DMS114 treated with DMSO at 0.1 percent for 48 hours (cell line): ENCODE results near the gene CFDP1.

Experiments used
- DNase-seq: peaks from one replicate; lab custom pipeline; 2025; ENCODE audit not compliant: unreplicated experiment; lab: John Stamatoyannopoulos, UW

Gene CFDP1

GRCh38 chr16:75252946-75253911 lies 180.1 kb downstream of the CFDP1 start:
- DNase-seq, result no peak

DNA sequence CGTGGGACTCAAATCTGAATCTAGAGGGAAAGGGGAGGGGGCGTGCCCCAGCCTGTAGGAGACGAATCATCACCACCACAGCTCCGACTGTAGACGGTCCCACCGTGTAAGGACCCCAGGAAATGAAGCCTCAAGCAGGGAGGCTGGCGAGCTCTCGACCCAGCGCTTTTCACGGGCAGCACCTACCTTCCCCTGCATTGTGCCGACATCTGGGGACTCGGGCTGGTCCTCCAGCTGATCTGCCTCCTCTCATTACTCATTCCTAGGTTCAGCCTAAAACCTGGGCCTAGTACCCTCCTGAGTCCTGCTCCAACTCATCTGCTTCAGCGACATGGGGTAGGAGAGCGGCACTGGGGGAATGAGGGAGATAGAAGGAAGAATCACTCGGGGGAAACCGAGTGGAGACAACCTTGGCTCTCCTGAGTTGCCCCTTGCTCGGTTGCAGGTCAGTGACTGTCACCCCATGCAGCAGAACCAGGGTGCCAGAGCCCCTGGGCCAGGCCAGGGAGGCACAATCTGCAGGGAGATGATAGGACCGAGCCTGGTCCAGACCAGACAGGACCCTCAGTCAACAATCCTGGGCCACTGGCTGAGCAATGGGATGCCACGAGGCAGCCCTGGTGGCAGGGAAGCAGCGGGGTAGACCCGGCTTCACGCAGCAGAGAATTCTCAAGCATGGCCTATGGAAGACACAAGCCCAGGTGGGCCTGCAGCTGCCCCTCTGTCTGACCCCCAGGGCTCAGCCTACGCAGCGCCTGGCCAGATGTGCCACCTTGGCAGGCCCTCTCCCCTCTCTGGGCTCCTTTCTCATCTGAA lies 181.0 kb downstream of the CFDP1 start:
- DNase-seq, result no peak

DNA sequence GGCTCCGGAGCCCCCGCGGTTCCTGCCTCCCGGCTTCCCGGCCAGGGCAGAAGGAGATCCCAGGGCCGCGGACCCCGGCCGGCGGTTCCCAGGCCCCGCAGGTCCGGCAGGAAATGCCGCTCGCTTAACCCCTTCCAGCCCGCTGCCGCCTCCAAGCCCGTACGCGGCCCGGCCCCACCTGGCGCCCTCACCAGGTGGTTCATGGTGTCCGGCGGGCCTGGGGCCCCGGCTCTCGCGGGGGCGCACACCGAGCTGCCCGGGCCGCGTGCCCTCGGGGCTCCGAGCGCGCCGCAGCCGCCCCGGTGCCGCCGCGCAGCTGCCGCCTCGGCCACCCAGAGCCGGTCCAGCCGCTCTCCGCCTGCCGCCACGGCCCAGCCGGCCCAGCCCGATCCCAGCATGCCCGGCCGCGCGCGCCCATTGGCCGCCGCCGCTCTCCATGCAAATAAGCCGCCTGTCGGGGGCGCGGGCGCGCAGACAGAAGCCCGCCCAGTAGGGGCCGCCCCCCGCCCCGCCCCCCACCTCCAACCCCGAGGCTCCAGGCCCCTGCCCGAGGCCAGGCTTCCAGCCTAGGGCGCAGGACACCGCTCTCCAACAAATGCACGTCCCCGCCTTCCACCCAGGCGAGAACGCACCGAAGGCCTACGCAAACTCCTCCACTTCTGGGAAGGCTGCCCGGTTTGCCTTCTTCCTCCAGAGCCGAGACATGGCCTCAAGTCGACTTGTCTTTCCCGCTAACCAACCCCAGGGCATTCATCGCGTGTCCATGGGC lies 181.8 kb downstream of the CFDP1 start, which contains the start of gene BCAR1:
TSS of gene BCAR1 (minus strand) at position 345 of the 769 bp plus-strand sequence. CDS start at position 203, 142 bp downstream.
- peak; percentile 54 for DNase-seq

DNA sequence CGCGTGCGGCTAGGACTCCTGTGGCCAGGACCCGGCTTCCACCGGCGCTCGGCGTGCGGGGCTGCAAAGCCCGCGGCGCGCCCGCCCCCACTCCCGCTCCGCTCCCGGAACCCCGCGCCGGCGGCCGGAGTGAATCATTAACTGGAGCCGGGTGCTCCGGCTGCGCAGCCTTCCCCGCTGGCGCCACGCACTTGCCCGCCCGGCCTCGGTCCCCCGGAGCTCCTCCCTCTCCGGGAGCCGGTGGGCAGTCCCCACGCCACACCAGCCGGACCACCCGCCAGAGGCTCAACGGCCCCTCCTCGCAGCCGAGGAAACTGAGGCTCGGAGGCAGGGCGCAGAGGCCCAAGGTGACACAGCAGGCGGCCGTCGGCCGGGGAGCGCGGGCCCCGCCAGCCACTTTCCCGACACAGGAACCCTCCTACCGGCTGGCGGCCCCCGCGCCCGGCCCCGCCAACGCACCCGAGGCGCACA lies 182.5 kb downstream of the CFDP1 start:
- DNase-seq, result no peak

GRCh38 chr16:75250089-75250808 lies 183.1 kb downstream of the CFDP1 start:
- DNase-seq, result no peak

DNA sequence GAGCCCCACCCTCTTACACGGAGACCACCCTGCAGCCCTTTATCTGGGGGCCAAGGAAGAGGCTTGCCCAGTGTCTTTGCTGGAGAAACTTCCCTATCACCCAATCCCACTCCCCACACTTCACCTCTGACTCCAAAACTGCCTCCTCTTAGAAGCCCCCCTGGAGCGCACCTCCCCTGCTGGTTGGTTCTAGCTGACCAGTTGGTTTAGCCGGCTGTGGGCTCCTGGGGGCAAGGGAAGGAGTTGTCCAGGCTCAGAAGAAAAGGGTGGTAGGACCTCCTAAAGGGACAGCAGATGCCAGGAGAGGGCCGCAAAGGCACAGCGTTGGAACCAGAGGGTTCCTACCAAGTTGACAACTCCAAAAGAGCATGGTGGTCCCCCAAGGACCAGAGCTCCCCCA lies 183.9 kb downstream of the CFDP1 start:
- DNase-seq, result no peak

GRCh38 chr16:75248536-75249380 lies 184.5 kb downstream of the CFDP1 start:
- no peak for DNase-seq

DNA sequence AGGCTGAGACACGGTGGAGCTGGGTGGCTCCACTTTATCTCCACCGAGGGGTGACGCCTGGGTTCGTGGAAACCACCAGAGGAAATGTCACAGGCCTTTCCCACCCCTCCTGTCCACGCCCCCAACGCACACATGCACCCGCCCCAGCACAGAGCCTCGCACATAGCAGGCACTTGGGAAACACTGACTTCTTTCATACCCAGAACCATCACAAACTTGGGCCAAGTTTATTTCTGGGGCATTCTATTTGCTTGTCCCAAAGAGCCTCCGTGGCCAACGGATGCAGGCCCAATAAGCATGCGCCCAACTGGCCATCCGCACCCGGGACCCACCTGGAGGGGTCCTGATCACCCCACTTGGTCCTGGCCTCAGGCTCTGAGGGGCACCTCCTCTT lies 185.2 kb downstream of the CFDP1 start:
- no peak for DNase-seq

DNA sequence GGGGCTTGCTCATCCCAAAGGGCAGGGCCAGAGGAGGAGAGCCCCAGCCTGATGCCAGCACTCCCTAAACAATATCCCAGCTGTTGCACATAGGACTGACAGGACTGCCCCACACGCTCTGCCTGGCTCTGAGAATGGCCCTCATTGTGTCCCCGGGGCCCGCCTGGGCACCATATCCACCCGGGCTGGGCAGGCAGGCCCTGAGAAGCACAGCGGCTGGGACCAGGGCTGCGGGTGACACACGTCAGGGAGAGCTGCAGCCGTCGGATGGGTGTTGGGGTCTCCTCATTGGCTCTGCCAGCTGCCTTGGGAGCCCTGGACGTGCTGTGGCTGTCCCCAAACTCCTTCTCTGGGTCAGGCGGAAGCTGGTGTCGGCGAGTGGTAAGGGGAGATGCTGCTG lies 186.1 kb downstream of the CFDP1 start:
- no peak for DNase-seq

GRCh38 chr16:75246504-75247205 lies 186.6 kb downstream of the CFDP1 start:
- no peak for DNase-seq

- DNase-seq, result no peak
These were observed 188.2 kb downstream of the CFDP1 start for GRCh38 chr16:75244844-75245758.

DNA sequence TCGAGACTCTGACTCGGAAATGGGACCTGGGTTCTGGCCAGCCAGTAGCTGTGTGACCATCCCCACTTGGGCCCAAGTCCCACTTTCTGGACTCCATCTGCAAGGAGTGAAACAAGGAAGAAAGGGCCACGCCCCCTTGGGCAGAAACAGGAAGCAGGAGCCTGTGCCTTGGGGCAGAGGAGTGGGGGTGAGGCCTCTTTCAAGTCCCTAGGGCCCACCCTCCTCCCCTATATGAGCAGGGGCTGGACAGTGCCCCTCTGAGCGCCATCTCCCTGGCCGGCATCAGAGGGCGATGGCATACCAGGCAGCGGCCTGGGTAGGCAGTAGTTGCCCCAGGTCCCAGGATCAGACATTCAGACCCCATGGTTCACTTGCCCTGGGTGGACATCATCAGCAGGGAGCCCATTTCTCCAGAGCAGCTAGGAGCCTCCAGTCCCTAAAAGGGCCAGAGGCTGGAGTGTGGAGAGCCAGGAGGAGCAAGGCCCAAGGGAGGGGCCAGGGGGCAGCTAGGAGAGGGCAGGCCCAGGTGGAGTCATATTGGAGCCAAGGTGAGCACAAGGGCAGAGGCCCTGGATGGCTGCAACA lies 189.0 kb downstream of the CFDP1 start:
- DNase-seq, result no peak
